Measurements from ENCODE around the gene ADI1. TPM values are rescaled to one million over a fixed set of nuclear protein-coding genes. Genes with fewer than 3 reads are reported as not detected.
A peak's percentile ranks its signal among the peaks of the same experiment; 100 is the strongest.

Gene ADI1
- total RNA-seq, 2 experiments from 2014 or later: 28.4 to 30.2 TPM

- no peak overlapping the region for H3K27ac Mint-ChIP-seq
- no peak for ATAC-seq (ENCODE audit: poor library complexity)
- peaks cover 88% of the 10 kb centered on the region for H3K36me3 Mint-ChIP-seq (ENCODE audit: low read depth)
- Histone ChIP-seq H3K4me3 (ENCODE audit: low read length) (no peak overlapping the region), H3K36me3 (ENCODE audit: insufficient read depth, low read length) (peaks cover 26% of the 10 kb centered on the region), H3K4me1 (ENCODE audit: insufficient read depth, low read length) (no peaks in the 10 kb centered on the region), H3K27ac (ENCODE audit: low read depth in 1 of 2, low read length in 2 of 2) (no peak overlapping the region), H3K27me3 (ENCODE audit: control insufficient read depth in 1 of 2, insufficient read depth in 2 of 2, low read length in 2 of 2) (no peaks in the 10 kb centered on the region), H3K9me3 (ENCODE audit: control insufficient read depth in 1 of 2, insufficient read depth in 1 of 2, low read length in 2 of 2) (no peaks in the 10 kb centered on the region)
- intact Hi-C loops (cut with DNase I, micrococcal nuclease): no loop called here
- no peaks in the 10 kb centered on the region for H3K27me3 Mint-ChIP-seq
- no peak for DNase-seq
- peaks cover 16% of the 10 kb centered on the region for H3K4me1 Mint-ChIP-seq (ENCODE audit: low read depth)
- no peak overlapping the region for H3K4me3 Mint-ChIP-seq
- TF ChIP-seq, protein P1, sequence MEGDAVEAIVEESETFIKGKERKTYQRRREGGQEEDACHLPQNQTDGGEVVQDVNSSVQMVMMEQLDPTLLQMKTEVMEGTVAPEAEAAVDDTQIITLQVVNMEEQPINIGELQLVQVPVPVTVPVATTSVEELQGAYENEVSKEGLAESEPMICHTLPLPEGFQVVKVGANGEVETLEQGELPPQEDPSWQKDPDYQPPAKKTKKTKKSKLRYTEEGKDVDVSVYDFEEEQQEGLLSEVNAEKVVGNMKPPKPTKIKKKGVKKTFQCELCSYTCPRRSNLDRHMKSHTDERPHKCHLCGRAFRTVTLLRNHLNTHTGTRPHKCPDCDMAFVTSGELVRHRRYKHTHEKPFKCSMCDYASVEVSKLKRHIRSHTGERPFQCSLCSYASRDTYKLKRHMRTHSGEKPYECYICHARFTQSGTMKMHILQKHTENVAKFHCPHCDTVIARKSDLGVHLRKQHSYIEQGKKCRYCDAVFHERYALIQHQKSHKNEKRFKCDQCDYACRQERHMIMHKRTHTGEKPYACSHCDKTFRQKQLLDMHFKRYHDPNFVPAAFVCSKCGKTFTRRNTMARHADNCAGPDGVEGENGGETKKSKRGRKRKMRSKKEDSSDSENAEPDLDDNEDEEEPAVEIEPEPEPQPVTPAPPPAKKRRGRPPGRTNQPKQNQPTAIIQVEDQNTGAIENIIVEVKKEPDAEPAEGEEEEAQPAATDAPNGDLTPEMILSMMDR (IDR thresholded peaks at IDR 0.05): no peak
- POLR2A ChIA-PET: no interaction called here
- CTCF ChIA-PET: no interaction called here
- H3K9me3 Mint-ChIP-seq: no peaks in the 10 kb centered on the region
These were observed 14.6 kb downstream of the ADI1 start for GRCh38 chr2:3504741-3505140.

- H3K36me3 Mint-ChIP-seq (ENCODE audit: low read depth): peaks cover 88% of the 10 kb centered on the region
These were observed 15.8 kb downstream of the ADI1 start for GRCh38 chr2:3503483-3503882.

DNA sequence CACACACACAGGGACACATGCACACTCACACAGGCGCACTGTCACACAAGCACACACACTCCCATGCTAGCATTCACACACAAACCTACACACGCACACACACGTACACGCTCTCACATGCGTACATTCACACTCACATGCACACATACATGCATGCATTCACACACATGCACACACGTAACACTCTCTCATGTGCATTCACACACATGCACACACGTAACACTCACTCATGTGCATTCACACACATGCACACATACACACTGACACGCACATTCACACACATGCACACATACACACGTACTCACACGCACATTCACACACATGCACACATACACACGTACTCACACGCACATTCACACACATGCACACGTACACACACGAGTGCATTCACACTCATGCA, 16.3 kb downstream of the ADI1 start:
- Histone ChIP-seq H3K4me3 (ENCODE audit: low read length) (no peak overlapping the region), H3K4me1 (ENCODE audit: insufficient read depth, low read length) (no peaks in the 10 kb centered on the region), H3K27ac (ENCODE audit: low read depth in 1 of 2, low read length in 2 of 2) (no peak overlapping the region), H3K9me3 (ENCODE audit: control insufficient read depth in 1 of 2, insufficient read depth in 1 of 2, low read length in 2 of 2) (no peaks in the 10 kb centered on the region), H3K27me3 (ENCODE audit: control insufficient read depth in 1 of 2, insufficient read depth in 2 of 2, low read length in 2 of 2) (no peaks in the 10 kb centered on the region), H3K36me3 (ENCODE audit: insufficient read depth, low read length) (peaks cover 43% of the 10 kb centered on the region)
- H3K4me3 Mint-ChIP-seq: peak overlapping the region; percentile 4
- TF ChIP-seq, protein P1 (IDR thresholded peaks at IDR 0.05): no peak
- ATAC-seq (ENCODE audit: poor library complexity): no peak
- intact Hi-C loops (cut with DNase I, micrococcal nuclease): no loop called here
- DNase-seq: no peak
- CTCF ChIA-PET: no interaction called here
- H3K9me3 Mint-ChIP-seq: no peaks in the 10 kb centered on the region
- H3K36me3 Mint-ChIP-seq (ENCODE audit: low read depth): peaks cover 89% of the 10 kb centered on the region
- no peaks in the 10 kb centered on the region for H3K27me3 Mint-ChIP-seq
- peaks cover 16% of the 10 kb centered on the region for H3K4me1 Mint-ChIP-seq (ENCODE audit: low read depth)
- POLR2A ChIA-PET: no interaction called here
- no peak overlapping the region for H3K27ac Mint-ChIP-seq

More at GRCh38 chr2:3503483-3503882, 15.8 kb downstream of the ADI1 start:
- ATAC-seq (ENCODE audit: poor library complexity) (no peak), DNase-seq (no peak)
- no peaks in the 10 kb centered on the region for H3K27me3 ChIP-seq (ENCODE audit: control insufficient read depth in 1 of 2, insufficient read depth in 2 of 2, low read length in 2 of 2)
- intact Hi-C loops (cut with DNase I, micrococcal nuclease): no loop called here
- no peaks in the 10 kb centered on the region for H3K9me3 Mint-ChIP-seq
- H3K4me3 Mint-ChIP-seq: peak overlapping the region; percentile 4
- TF ChIP-seq, protein P1 (IDR thresholded peaks at IDR 0.05): no peak
- POLR2A ChIA-PET: no interaction called here
- H3K36me3 ChIP-seq (ENCODE audit: insufficient read depth, low read length): peaks cover 38% of the 10 kb centered on the region
- no peak overlapping the region for H3K27ac ChIP-seq (ENCODE audit: low read depth in 1 of 2, low read length in 2 of 2)
- no peak overlapping the region for H3K4me3 ChIP-seq (ENCODE audit: low read length)
- peaks cover 16% of the 10 kb centered on the region for H3K4me1 Mint-ChIP-seq (ENCODE audit: low read depth)
- no peaks in the 10 kb centered on the region for H3K27me3 Mint-ChIP-seq
- H3K9me3 ChIP-seq (ENCODE audit: control insufficient read depth in 1 of 2, insufficient read depth in 1 of 2, low read length in 2 of 2): no peaks in the 10 kb centered on the region
- no peaks in the 10 kb centered on the region for H3K4me1 ChIP-seq (ENCODE audit: insufficient read depth, low read length)
- CTCF ChIA-PET: no interaction called here
- no peak overlapping the region for H3K27ac Mint-ChIP-seq

All from CD4-positive, alpha-beta T cell (primary cell).